T-helper 17 cell (primary cell): ENCODE measurements around the gene ITGA3. TPM values are rescaled to one million over a fixed set of nuclear protein-coding genes. Genes with fewer than 3 reads are reported as not detected.
"Not testable (repeated sequence)": the region's sequence is repeated elsewhere in the genome, so short reads cannot be mapped to it uniquely, and the experiment has no call there.

Experiments
- ATAC-seq: fragments of 150-1000 bp; cut with Tn5 transposase; 2 replicates; pipeline ENCODE4 v1.10.0; 2021; ENCODE audit warnings: mild to moderate bottlenecking, moderate library complexity
- DNase-seq, 3 donors: peaks; one replicate each; pipeline versions ENCODE4 v3.0.0 to v3.0.0-alpha.2; 2020 to 2021
- H3K9me3 ChIP-seq: one replicate; pipeline ENCODE4 v1.7.0; 2013; ENCODE audit warnings: low read length, mild to moderate bottlenecking; ENCODE audit not compliant: control insufficient read depth, poor library complexity, severe bottlenecking
- H3K27ac Mint-ChIP-seq: one replicate; pipeline ENCODE4 v1.8.0; 2022; ENCODE audit warnings: mild to moderate bottlenecking, moderate library complexity, mixed read lengths
- H3K27me3 Mint-ChIP-seq: one replicate; pipeline ENCODE4 v1.8.0; 2022; ENCODE audit warnings: mixed read lengths
- H3K36me3 Mint-ChIP-seq: one replicate; pipeline ENCODE4 v1.8.0; 2022; ENCODE audit warnings: low read depth, mixed read lengths
- H3K4me1 Mint-ChIP-seq: one replicate; pipeline ENCODE4 v1.8.0; 2022; ENCODE audit warnings: mild to moderate bottlenecking, mixed read lengths
- H3K4me3 Mint-ChIP-seq: one replicate; pipeline ENCODE4 v1.8.0; 2022; ENCODE audit warnings: mild to moderate bottlenecking, moderate library complexity, mixed read lengths
- total RNA-seq, 4 donors: library from RNA in 2 of 4; stranded (reverse) in 2 of 4; gene quantifications; one replicate each; pipeline ENCODE4 v1.2.3 and lab custom pipeline; 2022 to 2026

Gene ITGA3
- total RNA-seq, 2 donors from 2014 or later: 8.0 to 10.6 TPM

- no peak overlapping the region for H3K4me3 Mint-ChIP-seq
Observed at GRCh38 chr17:50060951-50061712, 5.2 kb downstream of the ITGA3 start.

GRCh38 chr17:50061713-50062045 is 5.8 kb downstream of the ITGA3 start:
- not testable (repeated sequence) for ATAC-seq, H3K4me3 Mint-ChIP-seq, H3K27me3 Mint-ChIP-seq, H3K9me3 ChIP-seq, H3K36me3 Mint-ChIP-seq, DNase-seq, H3K27ac Mint-ChIP-seq
- peaks cover 27% of the 10 kb centered on the region for H3K4me1 Mint-ChIP-seq

More at GRCh38 chr17:50060951-50061712, 5.2 kb downstream of the ITGA3 start:
- no peak for DNase-seq
- Mint-ChIP-seq H3K27me3 (no peaks in the 10 kb centered on the region), H3K36me3 (no peaks in the 10 kb centered on the region), H3K4me1 (peaks cover 30% of the 10 kb centered on the region), H3K27ac (no peak overlapping the region)
- no peaks in the 10 kb centered on the region for H3K9me3 ChIP-seq
- ATAC-seq: no peak

GRCh38 chr17:50062293-50063243 is 6.7 kb downstream of the ITGA3 start:
- DNase-seq (no peak), ATAC-seq (no peak)
- no peaks in the 10 kb centered on the region for H3K9me3 ChIP-seq
- Mint-ChIP-seq H3K27ac (no peak overlapping the region), H3K4me1 (peaks cover 22% of the 10 kb centered on the region), H3K4me3 (no peak overlapping the region), H3K27me3 (no peaks in the 10 kb centered on the region), H3K36me3 (no peaks in the 10 kb centered on the region)

GRCh38 chr17:50063561-50064252 is 7.8 kb downstream of the ITGA3 start:
- H3K9me3 ChIP-seq: no peaks in the 10 kb centered on the region
- Mint-ChIP-seq H3K36me3 (no peaks in the 10 kb centered on the region), H3K27me3 (no peaks in the 10 kb centered on the region), H3K4me3 (no peak overlapping the region), H3K27ac (no peak overlapping the region), H3K4me1 (peaks cover 14% of the 10 kb centered on the region)
- DNase-seq: no peak
- no peak for ATAC-seq

- Mint-ChIP-seq H3K4me3 (no peak overlapping the region), H3K4me1 (peaks cover 12% of the 10 kb centered on the region), H3K36me3 (no peaks in the 10 kb centered on the region), H3K27ac (no peak overlapping the region), H3K27me3 (no peaks in the 10 kb centered on the region)
- H3K9me3 ChIP-seq: no peaks in the 10 kb centered on the region
- DNase-seq (no peak), ATAC-seq (no peak)
Observed at GRCh38 chr17:50064253-50065001, 8.5 kb downstream of the ITGA3 start.

- no peaks in the 10 kb centered on the region for H3K36me3 Mint-ChIP-seq
- no peak for DNase-seq
- H3K9me3 ChIP-seq: no peaks in the 10 kb centered on the region
- H3K4me1 Mint-ChIP-seq: peaks cover 11% of the 10 kb centered on the region
- H3K27me3 Mint-ChIP-seq: no peaks in the 10 kb centered on the region
- H3K27ac Mint-ChIP-seq: no peak overlapping the region
- no peak overlapping the region for H3K4me3 Mint-ChIP-seq
- ATAC-seq: no peak
Observed at GRCh38 chr17:50065056-50065455, 9.1 kb downstream of the ITGA3 start.

- Mint-ChIP-seq H3K27me3 (no peaks in the 10 kb centered on the region), H3K4me1 (peaks cover 11% of the 10 kb centered on the region), H3K4me3 (no peak overlapping the region), H3K27ac (no peak overlapping the region), H3K36me3 (peaks cover 2% of the 10 kb centered on the region)
- no peaks in the 10 kb centered on the region for H3K9me3 ChIP-seq
- ATAC-seq (no peak), DNase-seq (no peak)
Observed at GRCh38 chr17:50066995-50067394, 11.1 kb downstream of the ITGA3 start.

GRCh38 chr17:50067996-50068395 is 12.1 kb downstream of the ITGA3 start:
- H3K27ac Mint-ChIP-seq: no peak overlapping the region
- no peak overlapping the region for H3K4me3 Mint-ChIP-seq

GRCh38 chr17:50070908-50071680 is 15.2 kb downstream of the ITGA3 start:
- Mint-ChIP-seq H3K27me3 (no peaks in the 10 kb centered on the region), H3K27ac (no peak overlapping the region), H3K36me3 (peaks cover 10% of the 10 kb centered on the region), H3K4me3 (no peak overlapping the region), H3K4me1 (peaks cover 4% of the 10 kb centered on the region)
- no peaks in the 10 kb centered on the region for H3K9me3 ChIP-seq
- no peak for DNase-seq
- no peak for ATAC-seq

More at GRCh38 chr17:50067996-50068395, 12.1 kb downstream of the ITGA3 start:
- DNase-seq (no peak), ATAC-seq (no peak)
- H3K9me3 ChIP-seq: no peaks in the 10 kb centered on the region
- Mint-ChIP-seq H3K4me1 (peaks cover 16% of the 10 kb centered on the region), H3K27me3 (no peaks in the 10 kb centered on the region), H3K36me3 (peaks cover 4% of the 10 kb centered on the region)

- Mint-ChIP-seq H3K27ac (peak overlapping the region; percentile 49), H3K4me3 (no peak overlapping the region), H3K36me3 (peaks cover 10% of the 10 kb centered on the region), H3K4me1 (peaks cover 4% of the 10 kb centered on the region), H3K27me3 (no peaks in the 10 kb centered on the region)
- no peaks in the 10 kb centered on the region for H3K9me3 ChIP-seq
- ATAC-seq: no peak
- DNase-seq: no peak
Observed at GRCh38 chr17:50071692-50072091, 15.8 kb downstream of the ITGA3 start.

- H3K27ac Mint-ChIP-seq: peak overlapping the region; percentile 49
- no peak for ATAC-seq
- peaks cover 4% of the 10 kb centered on the region for H3K4me1 Mint-ChIP-seq
Observed at GRCh38 chr17:50072130-50072529, 16.2 kb downstream of the ITGA3 start.

GRCh38 chr17:50072925-50073324 is 17.0 kb downstream of the ITGA3 start:
- no peak overlapping the region for H3K4me3 Mint-ChIP-seq
- H3K9me3 ChIP-seq: no peaks in the 10 kb centered on the region
- peak overlapping the region; percentile 49 for H3K27ac Mint-ChIP-seq
- peaks cover 4% of the 10 kb centered on the region for H3K4me1 Mint-ChIP-seq
- no peaks in the 10 kb centered on the region for H3K27me3 Mint-ChIP-seq
- H3K36me3 Mint-ChIP-seq: peaks cover 10% of the 10 kb centered on the region
- DNase-seq (no peak), ATAC-seq (no peak)

More at GRCh38 chr17:50072130-50072529, 16.2 kb downstream of the ITGA3 start:
- H3K27me3 Mint-ChIP-seq: no peaks in the 10 kb centered on the region
- peaks cover 10% of the 10 kb centered on the region for H3K36me3 Mint-ChIP-seq
- H3K9me3 ChIP-seq: no peaks in the 10 kb centered on the region
- DNase-seq: no peak
- H3K4me3 Mint-ChIP-seq: no peak overlapping the region
